HG02571 (cell line): ENCODE data around the gene KLHL26.

ENCODE experiments used
- ATAC-seq: cut with Tn5 transposase; IDR thresholded peaks from one replicate; pipeline ENCODE4 v1.9.1; 2021; ENCODE audit warnings: mild to moderate bottlenecking, moderate library complexity; ENCODE audit not compliant: unreplicated experiment

The KLHL26 gene

DNA sequence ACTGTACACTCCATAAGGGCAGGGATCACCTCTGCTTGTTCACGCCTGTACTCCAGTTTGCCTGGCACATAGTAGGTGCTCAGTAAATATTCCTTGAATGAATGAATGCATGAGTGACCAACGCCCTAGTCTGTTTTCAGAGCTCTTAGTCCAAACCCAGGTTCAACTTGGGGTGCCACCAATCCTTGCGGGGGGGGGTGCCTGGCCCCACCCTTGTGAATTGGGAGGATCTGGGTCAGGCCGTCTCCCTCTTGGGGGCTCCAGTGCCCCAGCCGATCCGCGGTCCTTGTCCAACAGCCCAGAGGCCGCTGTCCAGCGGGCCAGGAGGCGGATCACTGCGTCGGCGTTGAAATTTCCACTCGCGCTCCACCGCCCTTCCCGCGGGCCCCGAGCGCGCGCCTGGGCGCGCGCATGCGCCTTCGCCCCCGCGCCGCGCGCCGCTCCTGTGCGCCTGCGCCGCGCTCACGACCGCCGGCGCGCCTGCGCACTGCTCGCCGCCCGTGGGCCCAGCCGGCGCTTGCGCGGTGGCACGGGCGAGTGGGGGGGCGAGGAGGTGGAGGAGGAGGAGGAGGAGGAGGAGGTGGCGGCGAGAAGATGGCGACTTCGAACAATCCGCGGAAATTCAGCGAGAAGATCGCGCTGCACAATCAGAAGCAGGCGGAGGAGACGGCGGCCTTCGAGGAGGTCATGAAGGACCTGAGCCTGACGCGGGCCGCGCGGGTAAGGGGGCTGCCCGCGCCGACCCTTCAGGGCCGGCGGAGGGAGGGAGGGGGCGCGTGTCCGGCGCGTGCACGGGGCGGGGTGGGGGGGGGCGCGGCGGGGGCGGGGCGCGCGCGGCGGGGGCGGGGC is 46.5 kb downstream of the KLHL26 start, which contains the start of gene CRTC1:
Gene CRTC1, plus strand, starts transcription at position 572 of the 849 bp plus-strand sequence. Its CDS starts 23 bp downstream, at position 595.
- peak; percentile 61 for ATAC-seq

DNA sequence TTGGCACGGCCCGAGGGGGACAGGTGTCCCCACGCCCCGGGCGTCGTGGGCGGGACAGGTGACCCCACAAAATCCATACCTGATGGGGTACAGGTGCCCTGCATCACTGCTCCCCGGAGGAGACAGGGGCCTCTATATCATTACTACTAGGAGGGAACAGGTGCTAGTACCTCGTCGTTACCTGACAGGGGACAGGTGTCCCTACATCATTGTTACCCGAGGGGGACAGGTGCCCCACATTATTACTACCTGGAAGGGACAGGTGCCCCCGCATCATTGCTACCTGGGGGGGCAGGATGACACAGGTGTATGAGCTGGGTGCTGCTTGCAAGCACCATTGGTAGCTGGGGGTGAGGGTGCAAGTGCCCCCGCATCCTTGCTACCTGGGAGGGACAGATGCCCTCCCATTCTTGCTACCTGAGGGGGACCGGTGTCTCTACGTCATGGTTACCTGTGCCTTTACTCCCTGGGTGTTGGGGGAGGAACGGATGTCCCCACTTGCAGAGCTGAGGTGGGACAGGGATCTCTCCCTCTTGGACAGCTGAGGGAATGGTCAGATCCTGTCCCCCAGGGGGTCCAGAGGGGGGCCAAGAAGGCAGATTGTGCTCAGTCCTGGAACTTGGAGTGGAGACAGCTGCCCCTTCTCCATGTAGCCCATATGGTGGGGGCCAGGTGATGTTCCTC is 47.3 kb downstream of the KLHL26 start:
- no peak for ATAC-seq

DNA sequence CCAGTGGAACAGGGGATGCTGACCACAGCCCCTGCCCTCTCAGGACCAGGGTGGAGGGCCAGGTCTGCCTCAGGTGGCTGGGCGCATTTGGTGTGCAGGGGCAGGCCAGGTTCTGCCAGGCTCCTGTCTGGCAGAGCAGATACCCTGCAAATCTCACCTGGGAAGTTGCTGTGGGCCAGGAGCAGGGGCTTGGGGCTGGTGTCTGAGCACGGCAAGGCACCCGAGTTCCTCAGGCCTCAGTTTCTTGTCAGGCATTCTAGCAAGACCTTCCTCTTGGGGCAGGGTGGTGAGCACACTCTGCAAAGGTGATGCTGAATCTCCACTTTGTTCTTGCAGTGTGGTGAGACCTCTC is 47.8 kb downstream of the KLHL26 start:
- ATAC-seq: no peak

GRCh38 chr19:18685597-18686190 is 48.9 kb downstream of the KLHL26 start:
- ATAC-seq: no peak

GRCh38 chr19:18687740-18688465 is 51.1 kb downstream of the KLHL26 start:
- ATAC-seq: no peak

DNA sequence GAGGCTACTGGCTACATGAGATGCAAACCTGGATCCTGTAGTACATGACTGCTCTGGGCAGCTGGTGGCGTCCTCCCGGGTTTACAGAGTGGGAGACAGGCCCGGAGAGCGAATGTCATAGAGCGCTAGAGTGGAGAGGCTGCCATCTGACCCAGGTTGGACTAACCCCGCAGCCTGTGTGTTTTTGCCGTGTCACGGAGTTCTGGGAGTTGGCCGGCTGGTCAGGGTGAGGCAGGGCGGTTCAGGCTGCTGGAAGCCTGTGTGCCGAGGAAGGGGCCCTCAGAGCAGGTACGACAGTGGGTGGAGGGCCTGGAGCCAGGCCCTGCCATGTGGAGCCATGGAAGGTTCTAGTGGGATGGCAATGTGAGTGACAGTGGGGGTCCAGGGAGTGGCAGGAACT is 59.2 kb downstream of the KLHL26 start:
- no peak for ATAC-seq

DNA sequence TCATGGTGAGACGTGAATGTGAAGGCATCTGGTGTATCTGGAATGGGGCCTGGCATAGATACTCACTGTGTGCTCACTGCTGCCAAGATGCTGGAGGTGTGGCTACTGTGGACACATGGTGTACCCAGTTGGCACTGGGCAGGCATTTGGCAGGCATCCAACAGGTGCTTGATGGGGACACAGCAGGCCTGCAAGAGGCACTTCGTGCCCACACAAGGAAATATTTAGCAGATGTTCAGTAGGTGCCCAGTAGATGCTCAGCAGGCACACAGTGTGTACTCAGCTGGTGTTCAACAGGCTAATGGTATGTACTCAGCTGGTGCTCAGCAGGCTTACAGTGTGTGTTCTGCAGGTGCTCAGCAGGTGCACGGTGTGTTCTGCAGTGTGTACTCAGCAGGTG is 60.9 kb downstream of the KLHL26 start:
- ATAC-seq: no peak

GRCh38 chr19:18698321-18699167 is 61.7 kb downstream of the KLHL26 start:
- no peak for ATAC-seq

- ATAC-seq: no peak
These were observed 62.7 kb downstream of the KLHL26 start for GRCh38 chr19:18699403-18700054.

DNA sequence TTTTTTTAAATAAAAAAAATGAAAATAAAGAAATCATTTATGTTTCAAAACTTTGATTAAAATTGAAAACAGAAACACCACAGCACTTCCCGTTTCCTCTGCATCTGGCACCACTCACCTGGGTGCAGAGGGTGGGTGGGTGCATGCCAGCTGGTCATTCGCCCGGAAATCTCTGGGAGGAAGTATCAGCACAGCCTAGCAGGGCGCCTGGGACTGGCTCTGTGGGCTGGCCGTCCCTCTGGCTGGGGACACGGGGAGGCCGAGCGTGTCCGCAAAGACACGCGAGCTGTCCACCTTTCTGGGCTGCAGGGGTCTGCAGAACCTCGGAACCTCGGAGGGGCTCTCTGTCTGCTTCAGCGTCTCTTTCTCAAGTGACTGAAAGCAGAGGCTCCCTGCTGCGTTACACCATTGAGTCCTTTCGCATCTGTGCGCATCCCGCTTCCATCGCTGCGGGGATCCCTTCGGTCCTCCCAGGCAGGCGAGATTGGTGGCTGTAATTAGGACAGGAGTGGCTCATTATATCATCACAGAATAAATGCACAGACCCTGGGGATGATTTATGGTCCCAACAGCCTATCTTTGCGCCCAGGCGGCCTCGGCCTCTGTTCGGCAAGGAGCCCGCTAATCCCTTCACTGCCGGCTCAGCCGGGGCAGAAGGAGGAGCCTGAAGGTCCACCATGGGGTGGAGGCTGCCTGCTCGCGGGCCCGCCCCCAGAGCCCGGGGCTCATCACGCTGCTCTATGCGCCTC is 63.8 kb downstream of the KLHL26 start:
- ATAC-seq: peak; percentile 84

GRCh38 chr19:18701250-18701608 is 64.4 kb downstream of the KLHL26 start:
- peak; percentile 14 for ATAC-seq

- ATAC-seq: no peak
These were observed 67.2 kb downstream of the KLHL26 start for GRCh38 chr19:18704054-18704453.

- ATAC-seq: no peak
These were observed 68.1 kb downstream of the KLHL26 start for GRCh38 chr19:18704971-18705370.

- no peak for ATAC-seq
These were observed 71.8 kb downstream of the KLHL26 start for GRCh38 chr19:18708452-18709231.

- ATAC-seq: no peak
These were observed 72.7 kb downstream of the KLHL26 start for GRCh38 chr19:18709546-18709945.

GRCh38 chr19:18710186-18710585 is 73.4 kb downstream of the KLHL26 start:
- ATAC-seq: no peak

DNA sequence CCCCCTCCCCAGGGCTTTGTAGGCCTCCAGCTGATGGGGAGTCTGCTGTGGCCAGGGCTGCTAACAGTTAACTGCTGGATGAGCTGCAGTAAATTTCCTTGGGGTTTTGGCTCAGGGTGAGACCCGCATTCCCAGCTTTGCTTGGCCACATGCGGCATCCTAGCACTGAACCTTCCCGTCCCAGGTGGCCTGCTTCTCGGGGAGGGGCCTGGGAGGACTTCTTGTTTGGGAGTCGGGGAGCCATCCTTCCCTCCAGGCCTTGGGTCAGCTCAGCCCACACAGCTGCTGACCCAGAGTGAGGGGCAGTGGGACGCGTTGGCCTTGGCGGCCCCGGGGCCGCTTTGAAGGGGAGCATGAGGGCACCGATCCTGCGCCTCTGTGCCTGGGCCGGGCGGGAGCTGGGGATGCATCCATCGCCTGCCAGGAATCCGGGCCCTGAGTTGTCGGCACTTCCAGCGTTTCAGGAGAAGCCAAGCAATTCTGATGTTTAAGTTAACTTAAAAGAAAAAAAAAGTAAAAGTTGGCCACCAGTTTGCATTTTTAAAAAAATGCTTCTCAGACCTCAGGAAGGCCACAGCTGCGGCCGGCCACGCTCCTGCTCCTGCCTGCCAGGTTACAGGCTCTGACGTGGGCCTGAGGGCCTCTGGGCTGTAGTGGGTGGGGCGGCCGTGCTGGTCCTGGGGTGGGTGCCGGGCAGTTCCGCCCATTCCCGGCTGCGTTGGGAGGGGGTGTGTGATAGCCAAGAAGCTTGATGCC is 74.3 kb downstream of the KLHL26 start:
- no peak for ATAC-seq

DNA sequence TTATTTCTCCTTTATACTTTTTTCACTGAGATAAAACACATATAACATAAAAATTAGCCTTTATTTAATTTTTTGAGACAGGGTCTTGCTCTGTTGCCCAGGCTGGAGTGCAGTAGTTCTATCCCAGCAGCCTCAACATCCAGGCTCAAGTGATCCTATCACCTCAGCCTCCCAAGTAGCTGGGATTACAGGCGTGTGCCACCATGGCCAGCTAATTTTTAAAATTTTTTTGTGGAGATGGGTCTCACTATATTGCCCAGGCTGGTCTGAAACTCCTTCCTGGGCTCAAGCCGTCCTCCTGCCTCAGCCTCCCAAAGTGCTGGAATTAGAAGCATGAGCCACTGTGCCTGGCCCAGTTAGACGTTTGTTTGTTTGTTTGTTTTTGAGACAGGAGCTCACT is 75.1 kb downstream of the KLHL26 start:
- ATAC-seq: no peak
